Adipose tissue (tissue), 3 donors: ENCODE results near the gene TLN1. TPM values are rescaled to one million over a fixed set of nuclear protein-coding genes. Genes with fewer than 3 reads are reported as not detected.

Experiments used
- H3K27ac ChIP-seq: one replicate; pipeline ENCODE4 v1.5.1; 2013; ENCODE audit warnings: low read depth, low read length
- WGBS, 3 donors: extraction: QIAGEN DNeasy Blood & Tissue Kit; methylation state at CpG; one replicate each; pipeline ENCODE4 v1.1.7; 2013; 5-methylcytosine and 5-hydroxymethylcytosine counted together
- polyA plus RNA-seq, 3 donors: library from polyadenylated mRNA; stranded (reverse); fragments of 200-250 nt; gene quantifications; one replicate each; pipeline ENCODE4 v1.2.3, GENCODE V29; 2013
- donor health status: healthy with polysubstance abuse.
- donor health status: Bipolar disorder and iron deficiency.
- donor health status: healthy.

Gene TLN1
- polyA plus RNA-seq, 3 donors, result 72.4 to 310 (median 201) TPM

DNA sequence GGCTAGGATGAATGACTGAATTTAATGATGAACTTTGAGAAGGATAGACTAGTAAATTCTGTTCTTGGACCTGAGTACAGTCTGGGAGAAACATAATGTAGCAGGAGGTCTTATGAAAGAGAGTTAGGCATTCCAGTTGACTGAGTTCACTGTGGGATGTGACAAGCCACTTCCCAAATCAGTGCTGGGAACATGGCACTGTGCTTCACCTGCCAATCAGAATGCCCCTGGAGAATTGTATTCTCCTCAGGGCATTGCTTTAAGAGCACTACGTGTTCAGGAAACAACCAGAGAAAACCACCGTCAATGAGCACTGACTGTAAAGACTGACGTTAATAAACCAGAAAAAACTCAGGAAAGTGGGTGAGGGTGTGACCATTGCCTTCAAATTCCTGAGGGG, 72.7 kb downstream of the TLN1 start:
- 52 to 69% (median 60%) methylated on average over 3 of the region's 3 CpGs for WGBS, 3 donors
- no peak overlapping the region for H3K27ac ChIP-seq

DNA sequence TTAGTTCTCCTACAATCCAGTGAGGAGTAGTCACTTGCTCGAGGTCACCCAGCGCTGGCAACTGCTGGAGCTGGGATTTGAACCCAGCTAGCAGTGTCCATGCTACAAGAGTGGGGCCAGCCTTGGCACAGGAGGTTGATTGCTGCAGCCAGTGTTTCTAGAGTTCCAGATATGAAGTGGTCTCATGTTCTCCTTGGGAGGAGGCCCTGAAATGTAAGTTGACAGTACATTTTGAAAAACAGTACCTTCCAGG, 73.1 kb downstream of the TLN1 start:
- H3K27ac ChIP-seq, result no peak overlapping the region
- 0 to 3% (median 2%) methylated on average over 2 of the region's 2 CpGs for WGBS, 3 donors

DNA sequence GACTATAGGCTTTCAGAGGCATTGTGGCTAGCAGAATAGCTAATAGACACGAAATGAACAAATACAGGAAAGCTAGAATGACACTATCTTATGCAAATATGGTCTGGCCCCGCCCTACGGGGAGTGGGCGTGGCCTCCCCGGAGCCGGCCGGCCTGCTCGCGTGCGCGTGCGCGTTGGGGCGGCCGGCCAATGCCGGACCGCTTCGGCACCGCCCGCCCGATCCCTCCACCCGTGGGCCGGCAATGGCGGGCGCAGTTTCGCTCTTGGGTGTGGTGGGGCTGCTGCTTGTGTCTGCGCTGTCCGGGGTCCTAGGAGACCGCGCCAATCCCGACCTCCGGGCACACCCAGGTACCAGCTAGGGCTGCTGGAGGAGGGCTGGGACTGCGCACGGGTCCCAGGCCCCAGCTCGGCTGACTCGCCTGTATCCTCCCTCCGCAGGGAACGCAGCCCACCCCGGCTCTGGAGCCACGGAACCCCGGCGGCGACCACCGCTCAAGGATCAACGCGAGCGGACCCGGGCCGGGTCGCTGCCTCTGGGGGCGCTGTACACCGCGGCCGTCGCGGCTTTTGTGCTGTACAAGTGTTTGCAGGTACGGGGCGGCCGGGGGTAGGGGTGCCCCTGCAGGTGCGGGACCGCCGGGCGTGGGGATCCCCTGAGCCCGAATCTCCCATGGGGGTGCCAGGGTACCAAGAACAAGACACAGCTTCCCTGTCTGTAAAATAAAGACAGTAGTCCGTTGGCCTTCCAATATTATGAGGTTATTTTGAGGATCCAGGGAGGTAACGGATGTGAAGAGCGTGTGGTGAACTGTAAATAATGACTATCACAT, 73.6 kb downstream of the TLN1 start, which contains the start of gene CCDC107:
Gene CCDC107, plus strand, starts transcription at position 156 of the 831 bp plus-strand sequence. Its CDS starts 88 bp downstream, at position 244.
- peak within 1 kb of the TSS; percentile 82 for H3K27ac ChIP-seq
- 1% methylated on average over 56 to 67 of the region's 67 CpGs for WGBS, 3 donors

DNA sequence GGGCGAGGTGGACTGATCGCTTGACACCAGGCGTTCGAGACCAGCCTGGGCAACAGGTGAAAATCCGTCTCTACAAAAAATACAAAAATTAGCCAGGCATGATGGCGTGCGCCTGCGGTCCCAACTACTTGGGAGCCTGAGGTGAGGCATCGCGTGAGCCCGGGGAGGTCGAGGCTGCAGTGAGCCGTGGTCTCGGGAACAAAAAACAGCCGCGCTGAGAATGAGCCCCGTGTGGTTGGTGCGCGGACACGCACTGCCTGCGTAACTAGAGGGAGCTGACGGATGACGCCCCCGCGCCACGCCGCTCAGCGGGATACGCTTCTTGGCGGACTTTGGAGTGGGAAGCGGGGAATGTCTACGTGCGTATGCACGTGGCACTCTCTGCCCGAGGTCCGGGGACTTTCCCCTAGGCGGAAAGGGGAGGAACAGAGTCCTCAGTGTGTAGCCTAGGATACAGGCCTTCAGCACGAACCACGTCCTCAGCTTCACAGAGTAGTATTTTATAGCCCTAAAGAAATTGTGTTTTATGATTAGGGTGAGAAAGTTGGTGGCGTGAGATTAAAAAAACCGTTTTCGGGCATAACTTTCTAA, 74.4 kb downstream of the TLN1 start, which contains the start of gene RMRP:
Gene RMRP, minus strand, starts transcription at position 474 of the 591 bp plus-strand sequence.
- WGBS, 3 donors, result 0% methylated on average over 42 of the region's 42 CpGs
- H3K27ac ChIP-seq, result peak within 1 kb of the TSS; percentile 82

DNA sequence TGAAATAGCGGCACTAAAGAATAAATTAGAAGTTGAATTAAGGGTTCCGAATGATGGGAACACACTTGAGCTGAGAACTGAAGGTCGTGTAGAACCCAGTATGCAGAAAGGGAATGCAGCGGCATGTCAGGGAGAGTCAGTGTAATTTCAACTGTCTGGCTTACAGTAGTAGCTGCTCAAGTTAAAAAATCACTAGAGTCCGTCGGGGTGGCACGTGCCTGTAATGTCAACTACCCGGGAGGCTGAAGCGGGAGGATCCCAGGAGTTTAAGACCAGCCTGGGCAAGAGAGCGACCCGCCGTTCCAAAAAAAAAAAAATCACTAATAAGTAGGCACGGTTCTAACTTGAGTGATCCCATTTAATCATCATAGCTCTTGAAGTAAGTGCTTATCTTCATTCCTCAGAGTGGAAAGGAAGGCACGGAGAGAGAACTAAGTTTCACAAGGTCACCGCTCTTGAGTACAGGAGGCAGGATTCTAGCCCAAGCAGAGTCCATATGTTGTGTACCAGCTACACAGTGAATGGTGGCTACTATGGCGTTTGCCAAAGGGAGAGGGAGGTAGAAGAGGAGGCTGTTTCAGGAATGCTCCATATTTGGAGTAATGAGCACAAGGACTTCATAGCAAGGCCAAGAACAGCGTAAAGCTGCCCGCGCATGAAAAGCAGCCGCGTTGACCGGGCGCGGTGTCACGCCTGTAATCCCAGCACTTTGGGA, 75.0 kb downstream of the TLN1 start:
- WGBS, 3 donors, result 22 to 33% (median 32%) methylated on average over 25 of the region's 25 CpGs
- H3K27ac ChIP-seq, result peak overlapping the region; percentile 13

DNA sequence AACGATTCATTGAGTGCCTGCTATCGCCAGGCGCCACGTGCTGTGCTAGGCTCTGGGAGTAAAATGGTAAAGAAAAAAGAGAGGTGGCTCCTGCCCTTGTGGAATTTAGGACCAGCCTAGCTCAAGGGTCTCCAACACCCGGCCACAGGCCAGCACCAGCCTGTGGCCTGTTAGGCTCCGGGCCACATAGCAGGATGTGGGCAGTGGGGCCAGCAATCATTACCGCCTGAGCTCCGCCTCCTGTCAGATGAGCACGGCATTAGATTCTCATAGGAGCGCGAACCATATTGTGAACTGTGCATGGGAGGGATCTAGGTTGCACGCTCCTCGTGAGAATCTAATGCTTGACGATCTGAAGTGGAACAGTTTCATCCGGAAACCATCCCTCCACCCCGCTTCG, 75.6 kb downstream of the TLN1 start:
- WGBS, 3 donors, result 72 to 82% (median 77%) methylated on average over 17 of the region's 17 CpGs
- H3K27ac ChIP-seq, result no peak overlapping the region

DNA sequence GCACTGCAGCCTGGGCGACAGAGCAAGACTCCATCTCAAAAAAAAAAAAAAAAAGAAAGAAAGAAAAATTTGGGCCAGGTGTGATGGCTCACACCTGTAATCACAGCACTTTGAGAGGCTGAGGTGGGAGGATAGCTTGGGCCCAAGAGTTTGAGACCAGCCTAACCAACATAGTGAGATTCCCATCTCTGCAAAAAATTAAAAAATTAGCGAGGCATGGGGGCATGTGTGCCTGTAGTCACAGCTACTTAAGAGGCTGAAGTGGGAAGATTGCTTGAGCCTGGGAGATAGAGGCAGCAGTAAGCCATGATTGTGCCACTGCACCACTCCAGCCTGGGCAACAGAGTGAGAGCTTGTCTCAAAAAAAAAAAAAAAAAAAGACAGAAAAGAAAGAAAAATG, 78.4 kb downstream of the TLN1 start:
- H3K27ac ChIP-seq, result no peak overlapping the region
- WGBS, 3 donors, result 93 to 96% (median 94%) methylated on average over 2 of the region's 2 CpGs

DNA sequence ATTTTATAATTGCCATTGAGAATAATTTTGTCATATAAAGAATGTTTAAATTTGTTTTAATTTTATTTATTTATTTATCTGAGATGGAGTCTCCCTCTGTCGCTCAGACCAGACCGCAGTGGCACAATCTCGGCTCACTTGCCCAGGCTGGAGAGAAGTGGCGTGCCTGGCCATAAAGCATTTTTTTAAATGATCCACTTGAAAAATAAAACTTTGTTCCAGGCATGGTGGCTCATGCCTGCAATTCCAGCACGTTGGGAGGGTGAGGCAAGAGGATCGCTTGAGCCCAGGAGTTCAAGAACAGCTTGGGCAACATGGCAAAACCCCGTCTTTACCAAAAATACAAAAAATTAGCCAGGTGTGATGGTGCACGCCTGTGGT, 79.2 kb downstream of the TLN1 start:
- WGBS, 3 donors, result 82 to 91% (median 89%) methylated on average over 8 of the region's 8 CpGs
- H3K27ac ChIP-seq, result no peak overlapping the region

DNA sequence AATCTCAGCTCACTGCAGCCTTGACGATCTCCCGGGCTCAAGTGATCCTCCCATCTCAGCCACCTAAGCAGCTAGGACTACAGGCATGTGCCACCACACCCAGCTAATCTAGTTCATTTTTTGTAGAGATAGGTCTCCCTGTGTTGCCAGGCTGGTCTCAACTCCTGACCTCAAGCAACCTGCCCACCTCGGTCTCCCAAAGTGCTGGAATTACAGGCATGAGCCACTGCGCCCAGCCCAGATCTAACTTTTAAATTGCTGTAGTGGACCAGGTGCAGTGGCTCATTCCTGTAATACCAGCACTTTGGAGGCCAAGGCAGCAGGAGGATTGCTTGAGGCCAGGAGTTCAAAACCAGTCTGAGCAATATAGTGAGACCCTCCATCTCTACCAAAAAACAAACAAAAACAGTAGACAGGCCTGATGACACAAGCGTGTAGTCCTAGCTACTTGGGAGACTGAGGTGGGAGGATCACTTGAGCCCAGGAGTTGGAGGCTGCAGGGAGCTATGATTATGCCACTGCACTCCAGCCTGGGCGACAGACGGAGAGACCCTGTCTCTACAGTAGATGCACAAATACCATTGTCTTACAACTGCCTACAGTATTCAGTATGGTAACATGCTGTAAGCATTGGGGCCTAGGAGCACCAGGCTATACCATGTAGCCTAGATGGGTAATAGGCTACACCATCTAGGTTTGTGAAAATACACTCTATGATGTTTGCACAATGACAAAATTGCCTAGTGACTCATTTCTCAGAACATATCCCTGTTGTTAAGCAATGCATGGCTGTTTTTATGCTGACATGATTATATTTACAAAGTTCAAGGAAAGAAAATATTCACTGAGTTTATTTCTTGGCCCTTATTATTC, 79.8 kb downstream of the TLN1 start:
- H3K27ac ChIP-seq, result no peak overlapping the region
- WGBS, 3 donors, result 68 to 86% (median 83%) methylated on average over 7 of the region's 7 CpGs

DNA sequence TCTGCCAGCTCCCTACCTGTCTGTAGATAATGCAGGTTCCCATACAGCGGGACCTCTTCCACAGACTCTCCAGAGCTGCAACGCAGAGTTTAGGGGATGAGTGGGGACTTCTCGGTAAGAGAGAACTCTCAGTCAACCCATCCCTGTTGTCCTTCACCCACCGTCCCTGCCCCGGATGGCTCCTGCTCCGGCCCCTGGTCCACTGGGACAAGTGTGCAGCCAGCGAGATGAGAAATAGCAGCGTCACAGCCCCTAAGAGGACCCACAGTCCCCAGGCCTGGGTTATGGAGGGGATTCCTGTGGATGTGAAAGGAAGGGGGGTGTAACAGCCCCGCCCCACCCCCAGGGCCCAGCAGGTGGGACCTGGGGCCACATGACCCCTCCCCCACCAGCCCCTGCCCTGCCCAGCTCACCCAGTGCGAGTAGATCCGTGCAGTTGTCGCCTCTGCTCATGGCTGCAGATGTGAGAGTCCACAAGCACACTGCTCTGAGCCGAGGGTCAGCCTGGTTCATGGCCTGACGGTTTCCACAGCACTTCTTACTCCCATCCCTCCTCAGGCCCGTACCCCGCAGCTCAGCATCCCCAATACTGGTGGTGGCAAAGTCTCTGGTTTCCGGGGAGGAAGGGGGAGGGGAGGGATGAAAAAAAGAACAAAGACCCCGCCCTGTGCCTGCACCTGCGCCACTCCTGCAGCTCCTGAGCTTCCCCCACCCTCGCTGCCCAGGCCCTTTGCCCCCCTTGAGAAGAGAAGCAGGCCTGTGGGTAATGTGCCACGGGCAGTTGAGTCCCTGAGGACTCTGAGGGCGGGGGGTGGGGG, 81.4 kb downstream of the TLN1 start, which contains the start of gene SIT1:
Gene SIT1, minus strand, starts transcription at position 591 of the 818 bp plus-strand sequence. Its CDS starts 78 bp downstream, at position 513.
- no peak within 1 kb of the TSS for H3K27ac ChIP-seq
- whole genome bisulfite sequencing, 3 donors, result 58 to 73% (median 68%) methylated on average over 22 of the region's 22 CpGs

DNA sequence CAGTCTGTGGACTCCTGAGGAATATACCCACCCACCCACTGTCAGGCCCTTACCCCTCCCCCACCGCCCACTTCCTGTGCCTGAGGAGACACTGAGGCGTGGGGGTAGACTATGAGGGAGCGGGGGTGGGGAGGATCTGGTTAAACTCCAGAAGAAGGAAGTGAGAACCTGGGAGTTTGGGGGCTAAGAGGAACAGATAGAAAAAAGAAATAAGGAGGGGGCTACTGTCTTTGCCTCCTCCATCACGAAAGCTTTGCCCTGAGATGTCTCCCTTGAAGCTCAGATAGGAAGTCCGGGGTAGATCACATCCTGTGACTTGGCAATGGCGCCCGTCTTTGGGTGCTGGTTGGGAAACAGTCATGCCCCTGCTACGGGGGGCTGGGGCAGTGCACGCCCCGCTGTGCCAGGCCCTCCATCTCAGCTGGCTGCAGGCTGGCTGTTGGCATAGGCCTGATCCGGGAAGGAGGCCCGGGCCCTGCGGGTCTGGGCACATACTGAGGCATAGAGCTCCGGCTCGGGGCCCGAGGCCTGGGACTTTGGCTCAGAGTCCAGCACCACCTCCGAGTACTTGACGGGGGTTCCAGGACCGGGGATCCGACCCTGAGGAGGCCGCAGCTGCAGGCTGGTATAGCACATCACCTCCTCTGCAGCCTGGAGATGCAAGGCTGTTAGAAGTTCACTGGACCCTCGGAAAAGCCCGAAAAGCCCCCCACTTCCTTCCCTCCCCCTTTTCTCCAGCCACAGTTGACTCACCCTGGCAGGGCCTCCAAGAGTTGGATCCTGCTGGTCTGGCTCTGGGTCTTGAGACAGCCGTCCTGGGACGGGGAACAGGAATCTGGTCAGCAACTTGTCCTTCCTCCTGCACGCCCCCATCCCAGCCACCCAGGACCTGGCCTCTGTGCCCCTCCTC, 82.3 kb downstream of the TLN1 start:
- no peak overlapping the region for H3K27ac ChIP-seq
- WGBS, 3 donors, result 53 to 83% (median 61%) methylated on average over 26 of the region's 26 CpGs

Other genes with a start within 250 kb of the TLN1 start
- 10 to 100 TPM in 2 of 3 donors, 1 to 10 TPM in 1; 5.8 to 18.3 (median 17.1) TPM for gene RUSC2, start 242.1 kb downstream of the TLN1 start, polyA plus RNA-seq
- gene TESK1, start 126.9 kb downstream of the TLN1 start, polyA plus RNA-seq, result 10 to 100 TPM; 22.6 to 98.7 (median 59.2) TPM
- gene CD72, start 113.8 kb downstream of the TLN1 start, polyA plus RNA-seq, result 1 to 10 TPM; 1.7 to 3.0 (median 1.8) TPM
- 1 to 10 TPM in 2 of 3 donors, under 1 TPM in 1; 0.58 to 3.3 (median 1.0) TPM for gene SIT1, start 81.3 kb downstream of the TLN1 start, polyA plus RNA-seq
- gene RMRP, start 74.2 kb downstream of the TLN1 start, polyA plus RNA-seq, result 10 to 100 TPM in 2 of 3 donors, not detected in 1; 37.0 to 41.8 TPM
- 100 to 1,000 TPM in 1 of 3 donors, 10 to 100 TPM in 2; 35.5 to 121 (median 54.4) TPM for gene CCDC107, start 73.9 kb downstream of the TLN1 start, polyA plus RNA-seq
- gene ARHGEF39, start 67.0 kb downstream of the TLN1 start, polyA plus RNA-seq, result under 1 TPM; 0.22 to 0.82 (median 0.66) TPM
- gene CA9, start 58.3 kb downstream of the TLN1 start, polyA plus RNA-seq, result 10 to 100 TPM in 1 of 3 donors, 1 to 10 TPM in 2; 2.2 to 45.4 (median 7.4) TPM
- 100 to 1,000 TPM in 2 of 3 donors, 10 to 100 TPM in 1; 59.0 to 552 (median 253) TPM for gene TPM2, start 42.3 kb downstream of the TLN1 start, polyA plus RNA-seq
- gene CREB3, start 471 bp upstream of the TLN1 start, polyA plus RNA-seq, result 10 to 100 TPM; 23.1 to 37.0 (median 33.0) TPM
- gene GBA2, start 17.0 kb upstream of the TLN1 start, polyA plus RNA-seq, result 10 to 100 TPM; 24.0 to 48.8 (median 36.8) TPM
- gene RGP1, start 17.1 kb upstream of the TLN1 start, polyA plus RNA-seq, result 10 to 100 TPM in 1 of 3 donors, 1 to 10 TPM in 2; 7.3 to 16.0 (median 9.9) TPM
- under 1 TPM in 2 of 3 donors, not detected in 1; 0.30 to 1.00 TPM for gene MSMP, start 22.1 kb upstream of the TLN1 start, polyA plus RNA-seq
- 10 to 100 TPM in 2 of 3 donors, 1 to 10 TPM in 1; 4.9 to 27.1 (median 18.3) TPM for gene NPR2, start 59.4 kb upstream of the TLN1 start, polyA plus RNA-seq
- under 1 TPM; 0.78 to 0.90 (median 0.80) TPM for gene SPAG8, start 80.1 kb upstream of the TLN1 start, polyA plus RNA-seq
- gene HINT2, start 82.8 kb upstream of the TLN1 start, polyA plus RNA-seq, result 100 to 1,000 TPM in 1 of 3 donors, 10 to 100 TPM in 2; 54.7 to 111 (median 63.3) TPM
- gene FAM221B, start 96.5 kb upstream of the TLN1 start, polyA plus RNA-seq, result under 1 TPM in 1 of 3 donors, not detected in 2; 0.03 TPM
- 1 to 10 TPM; 4.5 to 5.6 (median 5.1) TPM for gene TMEM8B, start 97.0 kb upstream of the TLN1 start, polyA plus RNA-seq
- not detected for gene OR13J1, start 138.2 kb upstream of the TLN1 start, polyA plus RNA-seq
- 1 to 10 TPM; 3.6 to 9.4 (median 4.1) TPM for gene HRCT1, start 174.0 kb upstream of the TLN1 start, polyA plus RNA-seq
- 10 to 100 TPM in 2 of 3 donors, 1 to 10 TPM in 1; 1.5 to 16.9 (median 14.6) TPM for gene SPAAR, start 177.3 kb upstream of the TLN1 start, polyA plus RNA-seq
- gene OR2S2, start 226.0 kb upstream of the TLN1 start, polyA plus RNA-seq, result not detected